GM19240 (cell line): ENCODE measurements around the gene PRTN3.
A peak's percentile ranks its signal among the peaks of the same experiment; 100 is the strongest.
"Not testable (repeated sequence)": the region's sequence is repeated elsewhere in the genome, so short reads cannot be mapped to it uniquely, and the experiment has no call there.

Experiments
- DNase-seq: peaks from one replicate; pipeline ENCODE4 v3.0.0; 2011; ENCODE audit warnings: low spot score; ENCODE audit not compliant: insufficient read length

The PRTN3 gene

DNA sequence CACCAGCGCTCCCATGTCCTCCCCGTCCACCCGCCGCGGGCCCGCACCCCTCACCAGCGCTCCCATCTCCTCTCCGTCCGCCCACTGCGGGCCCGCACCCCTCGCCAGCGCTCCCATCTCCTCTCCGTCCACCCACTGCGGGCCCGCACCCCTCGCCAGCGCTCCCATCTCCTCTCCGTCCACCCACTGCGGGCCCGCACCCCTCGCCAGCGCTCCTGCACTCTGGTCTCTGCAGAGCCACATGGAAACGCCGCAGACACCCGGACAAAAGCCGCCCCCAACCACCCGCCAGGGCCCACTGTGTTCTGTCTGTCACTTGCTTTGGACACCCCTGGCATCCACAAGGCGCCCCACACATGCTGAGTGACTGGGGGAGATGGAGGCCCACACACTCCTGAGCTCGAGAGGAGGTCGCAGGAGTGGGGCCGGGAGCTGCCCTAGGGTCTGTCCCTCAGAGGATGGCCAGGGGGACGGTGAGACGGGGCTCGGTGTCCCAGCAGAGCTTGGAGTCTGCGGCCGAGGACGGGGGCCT is 26.0 kb downstream of the PRTN3 start:
- DNase-seq, result no peak

DNA sequence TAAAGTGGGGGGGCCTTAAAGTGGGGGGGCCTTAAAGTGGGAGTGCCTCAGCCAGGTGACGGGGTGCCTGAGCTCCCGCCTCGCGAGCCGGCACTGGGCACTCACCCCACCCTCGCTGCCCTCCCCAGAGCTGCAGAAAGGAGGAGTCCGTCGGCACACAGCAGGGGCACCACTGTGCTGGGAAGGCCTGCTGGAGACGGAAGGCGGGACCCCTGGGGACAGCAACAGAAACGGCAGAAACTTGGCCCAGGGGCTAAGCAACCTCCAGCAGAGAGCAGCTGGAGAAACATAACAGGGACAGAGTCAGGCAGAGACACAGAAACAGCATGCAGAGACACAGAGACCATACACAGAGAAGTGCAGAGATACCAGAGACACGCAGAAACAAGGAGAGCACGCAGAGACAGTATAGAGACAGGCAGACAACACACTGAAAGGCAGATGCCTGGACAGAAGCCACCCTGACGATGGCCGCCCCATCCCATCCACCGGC is 26.5 kb downstream of the PRTN3 start:
- no peak for DNase-seq

DNA sequence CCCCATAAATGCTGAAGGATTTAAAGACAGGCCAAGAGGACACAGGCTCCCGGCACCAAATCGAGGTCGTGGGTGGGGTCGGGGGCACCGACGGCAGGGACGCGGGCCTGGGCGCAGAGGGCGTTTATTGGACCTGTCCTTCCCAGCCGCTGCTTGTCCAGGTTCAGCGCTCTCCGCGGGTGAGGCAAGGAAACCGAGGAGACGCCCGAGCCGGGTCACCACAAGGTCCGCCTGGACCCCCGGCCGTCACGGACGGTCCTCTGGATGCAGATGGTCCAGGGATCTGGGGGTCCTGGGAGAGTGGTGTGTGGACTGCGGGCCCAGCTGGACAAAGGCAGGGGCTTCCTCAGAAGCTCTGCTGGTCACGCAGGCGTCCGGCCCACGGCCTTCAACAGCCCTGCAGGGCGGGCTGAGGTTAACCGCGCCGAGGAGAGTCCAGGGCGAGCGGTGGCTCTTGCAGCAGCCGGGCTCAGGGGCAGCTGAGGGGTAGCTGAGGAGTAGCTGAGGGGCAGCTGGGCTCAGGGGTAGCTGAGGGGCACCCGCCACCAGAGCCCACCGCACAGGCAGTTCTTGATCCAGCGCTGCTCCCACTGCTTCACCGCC is 27.2 kb downstream of the PRTN3 start:
- no peak for DNase-seq

DNA sequence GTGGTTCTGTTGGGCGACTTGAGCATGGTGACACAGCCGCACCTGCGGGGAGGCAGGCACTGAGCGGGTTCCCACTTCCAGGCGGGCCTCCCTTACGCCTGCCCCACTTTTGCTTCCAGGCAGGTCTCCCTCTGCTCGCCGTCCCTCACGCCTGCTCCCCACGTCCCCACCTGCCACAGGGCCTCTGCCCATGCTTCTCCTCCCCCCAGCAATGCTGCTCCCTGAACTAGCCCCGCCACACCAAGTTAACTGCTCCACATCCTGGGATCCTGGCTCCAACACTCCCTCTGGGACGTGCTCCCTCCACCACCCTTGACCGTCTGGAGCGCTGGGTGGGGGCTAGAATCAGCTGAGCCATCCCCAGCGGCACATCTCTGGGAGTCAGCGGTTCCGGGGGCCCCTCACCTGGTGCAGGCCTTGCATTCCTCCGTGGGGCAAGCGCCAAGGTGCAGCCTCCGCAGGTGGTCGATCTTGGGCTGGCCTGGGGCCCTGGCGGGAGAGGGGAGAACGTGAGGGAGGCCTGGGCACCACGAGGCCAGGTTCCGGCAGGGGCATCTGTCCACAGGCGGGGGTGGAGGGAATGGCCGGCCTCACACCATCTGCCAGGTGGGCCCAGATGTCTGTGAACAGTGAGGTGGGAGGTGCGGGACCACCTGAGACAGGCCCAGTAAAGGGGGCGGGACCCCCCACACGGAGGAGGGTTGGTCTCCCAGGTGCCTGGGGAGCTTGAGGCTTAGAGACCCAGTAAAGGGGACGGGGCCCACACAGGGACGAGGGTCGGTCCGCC is 27.9 kb downstream of the PRTN3 start:
- DNase-seq, result no peak

DNA sequence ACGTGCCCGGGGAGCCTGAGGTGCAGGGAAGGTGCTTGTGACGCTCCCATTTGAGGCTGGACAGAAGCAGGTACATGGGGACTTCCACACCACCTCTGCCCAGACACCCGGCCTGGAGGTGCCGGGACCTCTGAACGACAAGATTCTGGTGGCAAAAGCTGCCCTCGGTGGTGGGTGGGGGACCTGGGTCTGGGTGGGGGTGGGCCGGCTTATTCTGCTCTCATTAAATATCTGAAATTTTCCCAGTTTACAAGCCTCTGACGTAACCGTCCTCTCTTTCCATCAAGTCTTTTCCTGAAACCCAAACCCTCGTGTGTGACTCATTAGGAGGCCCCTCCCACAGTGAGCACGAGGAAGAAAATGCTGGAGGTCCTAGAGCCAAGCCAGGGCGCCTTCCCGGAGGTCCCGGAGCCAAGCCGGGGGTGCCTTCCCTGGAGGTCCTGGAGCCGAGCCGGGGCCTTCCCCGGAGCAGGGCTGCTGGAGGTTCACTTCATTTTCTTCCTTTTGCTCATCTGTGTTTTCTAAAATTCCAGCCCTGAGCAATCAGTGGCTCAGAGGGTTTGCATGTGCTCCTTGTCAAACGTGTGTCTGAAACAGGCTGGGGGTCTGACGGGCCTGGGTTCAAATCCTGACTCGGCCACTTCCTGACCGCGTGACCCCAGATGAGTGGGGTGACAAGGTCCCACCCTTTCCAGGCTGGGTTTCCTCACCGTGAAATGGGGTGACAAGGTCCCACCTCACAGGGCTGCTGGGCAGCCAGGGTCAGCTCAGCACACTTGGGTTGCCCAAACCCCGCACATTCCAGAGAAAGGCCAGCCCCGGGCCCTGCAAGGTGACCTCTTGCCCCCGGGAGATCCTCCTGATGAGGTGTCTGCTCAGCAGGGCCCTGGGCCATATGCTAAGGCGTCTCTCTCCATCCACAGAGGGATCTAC is 28.7 kb downstream of the PRTN3 start:
- no peak for DNase-seq

DNA sequence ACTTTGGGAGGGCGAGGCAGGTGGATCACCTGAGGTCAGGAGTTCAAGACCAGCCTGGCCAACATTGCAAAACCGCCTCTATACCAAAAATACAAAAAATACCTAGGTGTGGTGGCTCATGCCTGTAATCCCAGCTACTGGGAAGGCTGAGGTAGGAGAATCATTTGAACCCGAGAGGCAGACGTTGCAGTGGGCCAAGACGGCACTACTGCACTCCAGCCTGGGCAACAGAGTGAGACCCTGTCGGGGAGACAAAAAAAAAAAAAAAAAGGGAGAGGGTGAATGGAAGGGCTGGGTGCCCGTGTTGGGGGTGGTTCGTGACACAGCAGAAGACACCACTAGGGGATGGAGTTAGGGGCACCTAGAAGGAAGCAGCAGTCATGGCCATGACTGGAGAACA is 29.5 kb downstream of the PRTN3 start:
- no peak for DNase-seq

DNA sequence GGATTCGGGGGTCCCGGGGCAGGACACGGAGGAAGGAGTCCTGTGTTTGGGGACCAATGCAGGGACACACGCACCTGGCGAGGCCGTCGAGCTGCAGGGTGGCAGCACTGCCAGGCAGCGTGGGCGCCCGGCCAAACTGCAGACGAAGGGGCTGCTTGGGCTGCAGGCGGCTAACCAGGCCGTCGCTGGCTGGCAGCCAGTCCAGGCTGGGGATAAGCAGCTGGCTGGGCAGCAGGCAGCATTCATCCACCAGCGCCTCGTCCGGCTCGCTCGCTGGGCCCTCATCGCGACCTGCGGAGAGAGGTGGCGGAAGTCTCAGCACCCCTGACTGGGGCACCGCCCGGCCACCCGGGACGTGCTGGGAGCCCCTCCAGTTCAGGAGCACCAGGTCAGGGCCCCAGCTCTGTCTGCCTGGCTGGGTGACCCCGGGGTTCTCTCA is 30.2 kb downstream of the PRTN3 start:
- no peak for DNase-seq

DNA sequence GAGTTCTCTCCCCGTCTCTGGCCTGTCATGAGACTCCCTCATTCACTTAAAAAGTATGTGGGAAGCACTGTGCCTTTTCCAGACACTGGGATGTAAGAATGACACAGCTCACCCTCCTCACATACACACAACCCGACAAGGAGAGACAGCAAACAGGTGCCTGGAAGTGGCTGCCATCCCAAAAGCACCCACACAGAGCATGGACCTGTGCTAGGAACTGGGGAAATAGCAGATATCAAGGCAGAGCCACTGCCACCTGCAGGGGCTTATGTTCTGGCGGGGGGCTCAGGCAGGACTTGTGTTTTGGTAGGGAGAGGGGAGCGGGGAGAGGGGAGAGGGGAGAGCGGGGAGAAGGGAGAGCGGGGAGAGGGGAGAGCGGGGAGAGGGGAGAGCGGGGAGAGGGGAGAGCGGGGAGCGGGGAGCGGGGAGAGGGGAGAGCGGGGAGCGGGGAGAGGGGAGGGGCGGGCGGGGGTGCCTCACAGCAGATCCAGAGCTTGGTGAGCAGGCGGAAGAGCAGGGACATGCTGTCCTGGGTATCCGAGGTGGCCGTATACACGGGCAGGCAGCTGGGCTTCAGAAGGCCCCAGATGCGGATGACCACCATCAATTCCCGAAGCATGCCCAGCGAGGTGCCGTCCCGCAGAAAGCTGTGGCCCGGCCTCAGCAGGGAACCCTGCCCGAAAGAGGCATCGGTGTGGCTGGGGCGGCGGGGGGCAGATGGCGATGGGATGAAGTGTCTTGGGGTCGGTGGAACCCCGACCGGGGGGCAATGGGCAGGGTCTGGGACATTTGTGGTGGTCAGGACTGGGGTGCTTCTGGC is 30.9 kb downstream of the PRTN3 start:
- no peak for DNase-seq

DNA sequence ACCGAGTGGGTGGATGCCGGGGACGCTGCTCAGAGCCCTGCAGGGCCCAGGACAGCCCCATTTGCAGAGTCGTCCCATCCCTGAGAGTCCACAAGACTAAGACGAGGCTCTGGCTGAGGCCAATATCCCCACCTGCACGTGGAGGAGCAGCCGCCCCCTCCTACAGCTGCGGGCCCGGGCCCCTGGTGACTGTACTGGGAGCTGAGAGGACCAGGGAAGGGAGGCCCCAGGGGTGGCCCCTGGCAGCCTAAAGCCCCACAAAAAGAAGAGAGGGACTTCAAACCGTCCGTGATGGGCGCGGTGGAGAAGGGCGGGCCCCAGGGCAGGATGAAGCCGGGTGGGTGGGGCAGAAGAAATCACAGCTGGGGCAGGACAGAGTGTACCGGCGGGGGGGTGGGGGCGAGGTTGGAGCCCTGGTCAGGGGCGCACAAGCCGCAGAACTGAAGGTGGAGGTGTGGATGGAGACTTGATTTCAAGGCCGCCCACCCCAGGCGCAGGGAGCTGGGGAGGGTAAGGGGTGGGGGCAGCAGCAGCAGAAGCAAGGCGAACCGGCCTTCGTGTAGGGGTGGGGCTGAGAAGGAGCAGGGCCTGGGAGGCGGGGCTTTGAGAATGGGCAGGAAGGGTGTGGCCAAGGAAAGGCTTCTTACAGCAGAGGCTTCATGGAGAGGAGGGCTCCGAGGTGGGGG is 31.6 kb downstream of the PRTN3 start:
- DNase-seq, result peak; percentile 96

DNA sequence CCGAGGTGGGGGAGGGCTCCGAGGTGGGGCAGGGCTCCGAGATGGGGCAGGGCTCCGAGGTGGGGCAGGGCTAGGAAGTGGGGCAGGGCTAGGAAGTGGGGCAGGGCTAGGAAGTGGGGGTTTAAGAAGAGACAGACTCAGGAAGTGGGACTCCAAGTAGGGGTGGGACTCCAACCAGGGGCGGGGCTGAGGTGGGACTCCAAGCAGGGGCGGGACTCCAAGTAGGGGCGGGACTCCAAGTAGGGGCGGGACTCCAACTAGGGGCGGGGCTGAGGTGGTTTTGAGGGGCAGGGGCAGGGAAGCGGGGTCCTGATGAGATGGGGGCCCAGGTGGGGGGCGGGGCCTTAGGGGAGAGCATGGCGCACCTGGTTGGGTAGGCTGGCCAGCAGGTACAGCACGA is 32.3 kb downstream of the PRTN3 start:
- peak; percentile 91 for DNase-seq

DNA sequence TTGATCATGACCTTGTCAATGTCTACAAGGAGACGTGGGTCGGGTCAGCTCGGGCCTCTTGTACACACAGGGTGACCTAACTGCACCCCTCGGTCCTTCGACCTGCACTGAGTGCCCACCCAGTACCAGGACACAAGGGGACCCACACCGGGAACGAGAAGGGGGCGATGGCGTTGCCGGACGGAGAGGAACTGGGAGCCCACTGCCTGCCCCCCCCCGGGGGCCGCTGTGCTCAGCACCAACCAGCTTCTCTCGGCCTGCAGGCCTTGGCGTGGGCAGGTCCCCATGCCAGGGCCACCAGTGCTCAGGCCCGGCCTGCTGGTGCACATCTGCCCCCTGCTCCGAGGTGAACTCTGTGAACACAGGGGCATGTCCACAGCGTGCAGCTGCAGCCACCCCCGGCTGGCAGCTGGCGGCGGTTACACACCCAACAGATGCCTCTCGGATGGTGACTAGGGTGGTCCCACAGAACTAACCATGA is 32.8 kb downstream of the PRTN3 start:
- no peak for DNase-seq

DNA sequence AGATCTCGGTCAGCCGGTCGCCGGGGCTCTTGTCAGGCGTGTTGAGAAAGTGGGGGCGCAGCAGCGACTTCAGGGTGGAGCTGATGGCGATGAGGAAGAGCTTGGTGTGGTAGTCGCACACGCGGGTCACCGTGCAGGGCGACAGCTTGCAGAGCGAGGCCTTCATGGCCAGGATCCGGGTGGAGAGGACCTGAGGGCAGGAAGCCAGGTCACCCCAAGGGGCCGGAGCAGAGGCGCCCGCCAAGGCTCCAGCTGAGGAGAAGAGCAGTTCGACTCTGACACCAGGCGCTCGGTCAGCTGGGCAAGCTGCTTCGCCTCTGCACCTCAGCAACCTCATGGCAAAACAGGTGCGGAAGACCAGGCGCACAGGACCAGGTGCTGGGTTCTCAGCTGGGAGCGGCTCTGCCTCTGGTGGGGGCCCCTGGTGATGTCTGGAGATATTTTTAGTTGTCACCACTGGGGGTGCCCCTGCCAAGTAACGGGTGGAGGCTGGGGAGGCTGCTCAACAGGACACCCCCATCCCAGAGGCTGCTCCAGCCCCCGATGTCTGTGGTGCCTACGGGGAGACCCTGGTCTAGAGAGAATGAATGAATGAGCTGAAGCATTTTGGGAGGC is 34.6 kb downstream of the PRTN3 start:
- no peak for DNase-seq

DNA sequence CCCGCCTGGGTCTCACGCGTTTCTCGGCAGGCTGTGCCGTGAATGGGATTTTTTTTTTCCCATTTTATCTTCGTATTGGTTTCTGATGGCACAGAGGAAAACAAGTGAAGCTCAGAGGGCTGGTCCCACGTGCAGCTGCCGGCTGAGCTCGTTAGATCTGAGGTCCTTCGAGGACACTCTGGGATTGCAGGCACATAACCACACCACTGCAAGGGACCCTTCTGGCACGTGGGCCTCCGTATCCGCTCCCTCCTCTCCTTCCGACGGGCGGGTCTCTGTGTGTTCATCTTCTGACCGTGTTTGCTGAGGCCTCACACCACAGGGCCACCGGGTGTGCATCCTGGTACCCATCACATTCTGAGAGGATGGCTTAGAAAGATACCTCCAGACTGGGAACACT is 35.3 kb downstream of the PRTN3 start:
- DNase-seq, result no peak

DNA sequence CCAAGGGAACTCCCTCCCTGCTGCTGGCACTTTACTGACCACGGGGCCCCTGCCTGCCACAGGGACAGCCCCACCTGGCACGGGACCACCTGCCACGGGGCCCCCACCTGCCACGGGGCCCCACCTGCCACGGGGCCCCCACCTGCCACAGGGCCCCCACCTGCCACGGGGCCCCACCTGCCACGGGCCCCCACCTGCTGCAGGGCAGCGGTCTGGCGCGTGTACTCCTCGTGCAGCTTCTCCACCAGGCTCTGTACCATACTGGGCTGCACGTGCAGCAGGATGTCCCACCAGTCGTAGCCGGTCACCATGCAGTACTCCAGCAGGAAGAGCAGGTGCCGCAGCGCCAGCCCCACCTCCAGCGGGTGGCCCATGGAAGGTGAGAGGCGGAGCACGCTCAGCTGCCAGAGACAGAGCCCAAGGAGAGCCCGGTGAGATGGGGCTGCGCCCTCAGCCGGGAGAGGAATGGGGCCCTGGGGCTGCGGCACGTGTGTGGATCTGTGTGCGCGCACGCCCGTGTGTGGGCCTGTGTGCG is 36.0 kb downstream of the PRTN3 start:
- no peak for DNase-seq

DNA sequence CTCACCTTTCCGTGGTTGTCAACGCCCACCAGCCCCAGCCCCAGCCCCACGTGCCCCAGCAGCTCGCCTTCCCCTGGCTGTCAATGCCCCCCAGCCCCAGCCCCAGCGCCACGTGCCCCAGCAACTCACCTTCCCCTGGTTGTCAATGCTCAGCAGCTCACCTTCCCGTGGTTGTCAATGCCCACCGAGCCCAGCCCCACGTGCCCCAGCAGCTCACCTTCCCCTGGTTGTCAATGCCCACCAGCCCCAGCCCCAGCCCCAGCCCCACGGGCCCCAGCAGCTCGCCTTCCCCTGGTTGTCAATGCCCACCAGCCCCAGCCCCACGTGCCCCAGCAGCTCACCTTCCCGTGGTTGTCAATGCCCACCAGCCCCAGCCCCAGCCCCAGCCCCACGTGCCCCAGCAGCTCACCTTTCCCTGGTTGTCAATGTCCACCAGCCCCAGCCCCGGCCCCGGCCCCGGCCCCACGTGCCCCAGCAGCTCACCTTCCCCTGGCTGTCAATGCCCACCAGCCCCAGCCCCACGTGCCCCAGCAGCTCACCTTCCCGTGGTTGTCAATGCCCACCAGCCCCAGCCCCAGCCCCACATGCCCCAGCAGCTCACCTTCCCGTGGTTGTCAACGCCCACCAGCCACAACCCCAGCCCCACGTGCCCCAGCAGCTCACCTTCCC is 37.3 kb downstream of the PRTN3 start:
- DNase-seq, result not testable (repeated sequence)

DNA sequence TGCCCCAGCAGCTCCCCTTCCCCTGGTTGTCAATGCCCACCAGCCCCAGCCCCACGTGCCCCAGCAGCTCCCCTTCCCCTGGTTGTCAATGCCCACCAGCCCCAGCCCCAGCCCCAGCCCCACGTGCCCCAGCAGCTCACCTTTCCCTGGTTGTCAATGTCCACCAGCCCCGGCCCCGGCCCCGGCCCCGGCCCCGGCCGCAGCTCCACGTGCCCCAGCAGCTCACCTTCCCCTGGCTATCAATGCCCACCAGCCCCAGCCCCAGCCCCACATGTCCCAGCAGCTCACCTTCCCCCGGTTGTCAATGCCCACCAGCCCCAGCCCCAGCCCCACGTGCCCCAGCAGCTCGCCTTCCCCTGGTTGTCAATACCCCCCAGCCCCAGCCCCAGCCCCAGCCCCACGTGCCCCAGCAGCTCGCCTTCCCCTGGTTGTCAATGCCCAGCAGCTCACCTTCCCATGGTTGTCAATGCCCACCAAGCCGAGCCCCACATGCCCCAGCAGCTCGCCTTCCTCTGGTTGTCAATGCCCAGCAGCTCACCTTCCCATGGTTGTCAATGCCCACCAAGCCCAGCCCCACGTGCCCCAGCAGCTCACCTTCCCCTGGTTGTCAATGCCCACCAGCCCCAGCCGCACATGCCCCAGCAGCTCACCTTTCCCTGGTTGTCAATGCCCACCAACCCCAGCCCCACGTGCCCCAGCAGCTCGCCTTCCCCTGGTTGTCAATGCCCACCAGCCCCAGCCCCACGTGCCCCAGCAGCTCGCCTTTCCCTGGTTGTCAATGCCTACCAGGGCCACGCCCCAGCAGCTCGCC is 38.2 kb downstream of the PRTN3 start:
- not testable (repeated sequence) for DNase-seq

DNA sequence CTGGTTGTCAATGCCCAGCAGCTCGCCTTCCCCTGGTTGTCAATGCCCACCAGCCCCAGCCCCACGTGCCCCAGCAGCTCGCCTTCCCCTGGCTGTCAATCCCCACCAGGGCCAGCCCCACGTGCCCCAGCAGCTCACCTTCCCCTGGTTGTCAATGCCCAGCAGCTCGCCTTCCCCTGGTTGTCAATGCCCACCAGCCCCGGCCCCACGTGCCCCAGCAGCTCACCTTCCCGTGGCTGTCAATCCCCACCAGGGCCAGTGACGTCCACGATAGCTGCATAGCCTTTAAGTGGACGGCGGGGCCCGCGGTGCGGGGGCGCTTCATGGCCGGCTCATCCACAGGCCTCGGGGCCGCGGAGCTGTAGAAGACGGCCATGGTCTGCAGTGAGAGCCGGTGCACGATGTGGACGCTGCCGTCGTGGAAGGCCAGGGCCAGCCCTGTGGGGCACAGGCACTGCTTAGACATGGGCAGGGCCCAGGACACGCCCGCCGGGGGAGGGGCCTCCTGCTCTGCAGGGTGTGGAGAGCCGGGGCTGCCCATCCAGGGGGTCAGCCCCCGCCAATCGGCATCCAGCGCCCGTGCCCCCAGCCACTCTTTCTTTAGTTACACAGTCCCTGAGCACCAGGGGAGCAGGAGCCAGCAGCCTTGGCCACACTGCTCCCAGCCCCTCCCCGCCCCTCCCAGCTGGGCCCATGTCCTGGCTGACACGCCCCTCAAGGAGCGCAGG is 39.1 kb downstream of the PRTN3 start:
- DNase-seq, result no peak
